GM12872 (cell line): ENCODE measurements around the gene MEF2A.

Experiments
- CTCF ChIP-seq: IDR thresholded peaks from 3 replicates; pipeline ENCODE4 v1.5.1; 2011; ENCODE audit warnings: low read depth, mild to moderate bottlenecking, low read length, moderate library complexity; ENCODE audit not compliant: insufficient read depth

Gene MEF2A

GRCh38 chr15:99631255-99631654 is 65.5 kb downstream of the MEF2A start:
- TF ChIP-seq CTCF = no peak

- no peak for TF ChIP-seq CTCF
Observed at GRCh38 chr15:99632521-99632920, 66.7 kb downstream of the MEF2A start.

- no peak for TF ChIP-seq CTCF
Observed at GRCh38 chr15:99633655-99634054, 67.9 kb downstream of the MEF2A start.

GRCh38 chr15:99634576-99634975 is 68.8 kb downstream of the MEF2A start:
- TF ChIP-seq CTCF = no peak

- no peak for TF ChIP-seq CTCF
Observed at GRCh38 chr15:99635145-99635544, 69.4 kb downstream of the MEF2A start.

GRCh38 chr15:99635794-99636193 is 70.0 kb downstream of the MEF2A start:
- no peak for TF ChIP-seq CTCF

GRCh38 chr15:99644913-99645542 is 79.2 kb downstream of the MEF2A start:
- no peak for TF ChIP-seq CTCF
